ENCODE data around the gene ENTPD6.
"Not testable (repeated sequence)": the region's sequence is repeated elsewhere in the genome, so short reads cannot be mapped to it uniquely, and the experiment has no call there.

DNA sequence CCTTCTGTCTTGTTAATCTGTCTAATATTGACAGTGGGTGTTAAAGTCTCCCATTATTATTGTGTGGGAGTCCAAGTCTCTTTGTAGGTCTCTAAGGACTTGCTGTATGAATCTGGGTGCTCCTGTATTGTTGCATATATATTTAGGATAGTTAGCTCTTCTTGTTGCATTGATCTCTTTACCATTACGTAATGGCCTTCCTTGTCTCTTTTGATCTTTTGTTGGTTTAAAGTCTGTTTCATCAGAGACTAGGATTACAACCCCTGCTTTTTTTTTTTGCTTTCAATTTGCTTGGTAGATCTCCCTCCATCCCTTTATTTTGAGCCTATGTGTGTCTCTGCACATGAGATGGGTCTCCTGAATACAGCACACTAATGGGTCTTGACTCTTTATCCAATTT lies 11.1 kb upstream of the ENTPD6 start:
- TF ChIP-seq, protein P1, sequence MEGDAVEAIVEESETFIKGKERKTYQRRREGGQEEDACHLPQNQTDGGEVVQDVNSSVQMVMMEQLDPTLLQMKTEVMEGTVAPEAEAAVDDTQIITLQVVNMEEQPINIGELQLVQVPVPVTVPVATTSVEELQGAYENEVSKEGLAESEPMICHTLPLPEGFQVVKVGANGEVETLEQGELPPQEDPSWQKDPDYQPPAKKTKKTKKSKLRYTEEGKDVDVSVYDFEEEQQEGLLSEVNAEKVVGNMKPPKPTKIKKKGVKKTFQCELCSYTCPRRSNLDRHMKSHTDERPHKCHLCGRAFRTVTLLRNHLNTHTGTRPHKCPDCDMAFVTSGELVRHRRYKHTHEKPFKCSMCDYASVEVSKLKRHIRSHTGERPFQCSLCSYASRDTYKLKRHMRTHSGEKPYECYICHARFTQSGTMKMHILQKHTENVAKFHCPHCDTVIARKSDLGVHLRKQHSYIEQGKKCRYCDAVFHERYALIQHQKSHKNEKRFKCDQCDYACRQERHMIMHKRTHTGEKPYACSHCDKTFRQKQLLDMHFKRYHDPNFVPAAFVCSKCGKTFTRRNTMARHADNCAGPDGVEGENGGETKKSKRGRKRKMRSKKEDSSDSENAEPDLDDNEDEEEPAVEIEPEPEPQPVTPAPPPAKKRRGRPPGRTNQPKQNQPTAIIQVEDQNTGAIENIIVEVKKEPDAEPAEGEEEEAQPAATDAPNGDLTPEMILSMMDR (conservative IDR thresholded peaks at IDR 0.05; ENCODE audit: low read depth, low read length) = not testable (repeated sequence)
- TF ChIP-seq MAZ (IDR thresholded peaks at IDR 0.05; ENCODE audit: borderline replicate concordance, low read depth, low read length); BHLHE40 (IDR thresholded peaks at IDR 0.05; ENCODE audit: low read depth, low read length); NFE2L2 (IDR thresholded peaks at IDR 0.05; ENCODE audit: low read depth, low read length); POLR2A (IDR thresholded peaks at IDR 0.05; ENCODE audit: low read depth, low read length); SMC3 (IDR thresholded peaks at IDR 0.05; ENCODE audit: low read depth, low read length); RAD21 (IDR thresholded peaks at IDR 0.05; ENCODE audit: low read length); MAFK (IDR thresholded peaks at IDR 0.05; ENCODE audit: low read depth, low read length); FOS (IDR thresholded peaks at IDR 0.05; ENCODE audit: low read depth, low read length); CEBPB (IDR thresholded peaks at IDR 0.05; ENCODE audit: low read depth, low read length); RFX5 (IDR thresholded peaks at IDR 0.05; ENCODE audit: low read depth, low read length); CHD1 (IDR thresholded peaks at IDR 0.05; ENCODE audit: low read depth, low read length); RCOR1 (IDR thresholded peaks at IDR 0.05; ENCODE audit: insufficient replicate concordance, low read length): not testable (repeated sequence)
- TF ChIP-seq, protein P2, sequence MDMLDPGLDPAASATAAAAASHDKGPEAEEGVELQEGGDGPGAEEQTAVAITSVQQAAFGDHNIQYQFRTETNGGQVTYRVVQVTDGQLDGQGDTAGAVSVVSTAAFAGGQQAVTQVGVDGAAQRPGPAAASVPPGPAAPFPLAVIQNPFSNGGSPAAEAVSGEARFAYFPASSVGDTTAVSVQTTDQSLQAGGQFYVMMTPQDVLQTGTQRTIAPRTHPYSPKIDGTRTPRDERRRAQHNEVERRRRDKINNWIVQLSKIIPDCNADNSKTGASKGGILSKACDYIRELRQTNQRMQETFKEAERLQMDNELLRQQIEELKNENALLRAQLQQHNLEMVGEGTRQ (IDR thresholded peaks at IDR 0.05; ENCODE audit: low read depth, low read length) = not testable (repeated sequence)

Data from IMR-90 (cell line).